GM12878 (cell line): ENCODE data around the gene CAPN14.

Experiments
- CEBPB ChIP-seq, 2 experiments: fragments of 150-350 bp in 1 of 2; IDR thresholded peaks; 2 replicates each; pipeline ENCODE4 v1.6.1; 2012 to 2014; ENCODE audit warnings: low read depth in 2 of 2, low read length in 2 of 2, borderline replicate concordance in 1 of 2, inconsistent platforms in 1 of 2
- HDGF ChIP-seq: fragments of 450-650 bp; IDR thresholded peaks from 2 replicates; pipeline ENCODE4 v1.6.1; 2016; ENCODE audit warnings: antibody characterized with exemption
- MXI1 ChIP-seq: fragments of 150-350 bp; IDR thresholded peaks from 2 replicates; pipeline ENCODE4 v1.6.1; 2011; ENCODE audit warnings: low read depth, mild to moderate bottlenecking, inconsistent platforms, low read length, improper control_type of control experiment
- MYC ChIP-seq: IDR thresholded peaks from 2 replicates; pipeline ENCODE4 v1.6.1; 2011; ENCODE audit warnings: mild to moderate bottlenecking, low read length, moderate library complexity, inconsistent platforms; ENCODE audit not compliant: insufficient read depth, insufficient replicate concordance, insufficient read length, severe bottlenecking
- NRF1 ChIP-seq: conservative IDR thresholded peaks from 2 replicates; pipeline ENCODE4 v1.6.1; 2011; ENCODE audit warnings: mild to moderate bottlenecking, low read depth, low read length, improper control_type of control experiment
- TCF12 ChIP-seq: IDR thresholded peaks from 2 replicates; pipeline ENCODE4 v1.6.1; 2011; ENCODE audit warnings: low read depth, mild to moderate bottlenecking, low read length
- TF ChIP-seq, protein P1 (sequence below), 3 experiments: IDR thresholded peaks in 2 of 3; conservative IDR thresholded peaks in 1 of 3; 2 replicates each; pipeline ENCODE4 v1.5.1; 2011; ENCODE audit warnings: low read depth in 3 of 3, low read length in 3 of 3, mild to moderate bottlenecking in 3 of 3, control low read depth in 2 of 3, moderate library complexity in 2 of 3, inconsistent platforms in 1 of 3, mixed read lengths in 1 of 3; ENCODE audit not compliant: control insufficient read depth in 2 of 3, insufficient read depth in 1 of 3; ENCODE audit errors: extremely low read depth in 1 of 3

DNA sequence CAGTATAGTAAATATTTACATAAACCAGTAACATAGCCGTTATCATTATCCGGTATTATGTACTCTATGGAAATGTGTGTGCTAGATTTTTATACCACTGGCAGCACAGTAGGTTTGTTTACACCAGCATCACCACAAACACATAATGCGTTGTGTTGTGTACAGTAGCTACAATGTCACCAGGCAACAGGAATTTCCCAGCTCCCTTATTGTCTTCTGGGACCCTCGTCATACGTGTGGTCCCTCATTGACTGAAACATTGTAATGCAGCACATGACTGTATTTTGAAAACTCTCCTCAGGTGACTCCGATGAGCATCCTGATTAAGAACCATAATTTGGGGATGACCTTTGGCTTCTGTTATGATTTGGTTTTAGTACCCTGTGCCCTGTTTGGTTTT, 47.9 kb upstream of the CAPN14 start:
- TF ChIP-seq CEBPB (IDR thresholded peaks at IDR 0.05; ENCODE audit: borderline replicate concordance in 1 of 2, low read depth in 2 of 2, low read length in 2 of 2) (no peak), NRF1 (no peak), MXI1 (no peak), TCF12 (no peak), MYC (no peak), HDGF (no peak)
- TF ChIP-seq, protein P1, sequence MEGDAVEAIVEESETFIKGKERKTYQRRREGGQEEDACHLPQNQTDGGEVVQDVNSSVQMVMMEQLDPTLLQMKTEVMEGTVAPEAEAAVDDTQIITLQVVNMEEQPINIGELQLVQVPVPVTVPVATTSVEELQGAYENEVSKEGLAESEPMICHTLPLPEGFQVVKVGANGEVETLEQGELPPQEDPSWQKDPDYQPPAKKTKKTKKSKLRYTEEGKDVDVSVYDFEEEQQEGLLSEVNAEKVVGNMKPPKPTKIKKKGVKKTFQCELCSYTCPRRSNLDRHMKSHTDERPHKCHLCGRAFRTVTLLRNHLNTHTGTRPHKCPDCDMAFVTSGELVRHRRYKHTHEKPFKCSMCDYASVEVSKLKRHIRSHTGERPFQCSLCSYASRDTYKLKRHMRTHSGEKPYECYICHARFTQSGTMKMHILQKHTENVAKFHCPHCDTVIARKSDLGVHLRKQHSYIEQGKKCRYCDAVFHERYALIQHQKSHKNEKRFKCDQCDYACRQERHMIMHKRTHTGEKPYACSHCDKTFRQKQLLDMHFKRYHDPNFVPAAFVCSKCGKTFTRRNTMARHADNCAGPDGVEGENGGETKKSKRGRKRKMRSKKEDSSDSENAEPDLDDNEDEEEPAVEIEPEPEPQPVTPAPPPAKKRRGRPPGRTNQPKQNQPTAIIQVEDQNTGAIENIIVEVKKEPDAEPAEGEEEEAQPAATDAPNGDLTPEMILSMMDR (IDR thresholded peaks at IDR 0.05 in 2 of 3, conservative IDR thresholded peaks at IDR 0.05 in 1 of 3; ENCODE audit: control insufficient read depth in 2 of 3, extremely low read depth in 1 of 3, insufficient read depth in 1 of 3, low read depth in 3 of 3, low read length in 3 of 3): no peak
